ENCODE measurements around the gene CERK. TPM values are rescaled to one million over a fixed set of nuclear protein-coding genes. Genes with fewer than 3 reads are reported as not detected.

The CERK gene
- total RNA-seq, 2 donors from 2014 or later = 47.5 to 70.0 TPM

GRCh38 chr22:46674367-46674781 is 63.7 kb downstream of the CERK start:
- intact Hi-C loops (cut with DNase I) = loop anchor here in 1 of 2 donors (10.0 kb wide), 1 partner anchor 100 kb away; no protein-coding TSS in a partner anchor
- ATAC-seq = peak; percentile 5 to 35
- peak; percentile 81 for DNase-seq

GRCh38 chr22:46673662-46674236 is 64.3 kb downstream of the CERK start:
- ATAC-seq (no peak), DNase-seq (no peak)
- intact Hi-C loops (cut with DNase I) = loop anchor here in 1 of 2 donors (10.0 kb wide), 1 partner anchor 99 kb away; no protein-coding TSS in a partner anchor

DNA sequence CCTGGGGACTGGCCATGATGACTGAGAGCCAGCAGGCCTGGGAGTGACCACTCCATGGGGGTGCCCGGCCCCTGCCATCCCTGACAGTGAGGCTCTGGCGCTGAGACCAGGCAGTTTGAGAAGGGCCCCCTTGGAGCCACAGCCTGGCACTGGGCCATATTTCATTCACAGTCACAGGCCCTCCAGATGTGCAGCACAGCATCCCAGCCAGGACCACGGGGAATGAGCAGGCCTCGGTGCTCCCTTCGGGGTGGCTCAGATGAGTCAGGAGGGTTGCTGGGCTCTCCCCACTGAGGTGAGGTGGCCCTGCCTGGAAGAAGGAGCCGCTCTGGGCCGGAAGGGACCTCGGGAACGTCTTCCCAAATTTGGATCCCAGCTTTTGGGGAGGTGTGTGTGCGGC is 64.8 kb downstream of the CERK start:
- intact Hi-C loops (cut with DNase I) = loop anchor here in 1 of 2 donors (10.0 kb wide), 1 partner anchor 98 kb away; no protein-coding TSS in a partner anchor
- DNase-seq (no peak), ATAC-seq (no peak)

- ATAC-seq (no peak), DNase-seq (no peak)
- intact Hi-C loops (cut with DNase I) = loop anchor here in 1 of 2 donors (10.0 kb wide), 1 partner anchor 98 kb away; no protein-coding TSS in a partner anchor
These were observed 65.3 kb downstream of the CERK start for GRCh38 chr22:46672731-46673130.

- intact Hi-C loops (cut with DNase I) = loop anchor here in 1 of 2 donors (10.0 kb wide), 1 partner anchor 97 kb away; no protein-coding TSS in a partner anchor
- ATAC-seq (no peak), DNase-seq (no peak)
These were observed 66.1 kb downstream of the CERK start for GRCh38 chr22:46671824-46672432.

DNA sequence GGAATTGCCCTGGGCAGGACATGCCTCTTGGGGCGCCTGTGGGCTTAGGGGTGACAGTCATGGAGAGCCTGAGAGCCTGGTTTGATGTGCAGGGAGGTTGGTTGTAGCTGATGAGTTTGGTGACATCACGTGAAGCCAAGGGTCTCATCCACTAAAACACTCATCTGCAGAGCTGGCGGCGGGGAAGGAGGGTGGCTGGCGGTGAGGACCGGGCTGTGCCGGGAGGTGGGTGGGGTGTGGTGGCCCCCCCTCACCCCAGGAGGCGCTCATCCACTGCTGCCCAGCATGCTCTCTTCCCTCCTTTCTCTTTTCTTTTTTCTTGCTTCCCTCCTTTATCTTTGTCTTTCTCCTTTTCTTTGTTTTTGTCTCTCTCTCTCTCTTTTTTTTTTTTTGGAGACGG is 68.9 kb downstream of the CERK start:
- ATAC-seq = no peak
- DNase-seq = no peak
- intact Hi-C loops (cut with DNase I) = no loop called here

- DNase-seq = no peak
- intact Hi-C loops (cut with DNase I) = no loop called here
- ATAC-seq = peak; percentile 15 to 40
These were observed 69.9 kb downstream of the CERK start for GRCh38 chr22:46668116-46668515.

GRCh38 chr22:46667245-46667623 is 70.8 kb downstream of the CERK start:
- no peak for DNase-seq
- no peak for ATAC-seq
- intact Hi-C loops (cut with DNase I) = no loop called here

GRCh38 chr22:46666577-46667244 is 71.3 kb downstream of the CERK start:
- intact Hi-C loops (cut with DNase I) = no loop called here
- ATAC-seq = no peak
- DNase-seq = no peak

GRCh38 chr22:46665751-46666280 is 72.2 kb downstream of the CERK start:
- DNase-seq (no peak), ATAC-seq (no peak)
- intact Hi-C loops (cut with DNase I) = no loop called here

DNA sequence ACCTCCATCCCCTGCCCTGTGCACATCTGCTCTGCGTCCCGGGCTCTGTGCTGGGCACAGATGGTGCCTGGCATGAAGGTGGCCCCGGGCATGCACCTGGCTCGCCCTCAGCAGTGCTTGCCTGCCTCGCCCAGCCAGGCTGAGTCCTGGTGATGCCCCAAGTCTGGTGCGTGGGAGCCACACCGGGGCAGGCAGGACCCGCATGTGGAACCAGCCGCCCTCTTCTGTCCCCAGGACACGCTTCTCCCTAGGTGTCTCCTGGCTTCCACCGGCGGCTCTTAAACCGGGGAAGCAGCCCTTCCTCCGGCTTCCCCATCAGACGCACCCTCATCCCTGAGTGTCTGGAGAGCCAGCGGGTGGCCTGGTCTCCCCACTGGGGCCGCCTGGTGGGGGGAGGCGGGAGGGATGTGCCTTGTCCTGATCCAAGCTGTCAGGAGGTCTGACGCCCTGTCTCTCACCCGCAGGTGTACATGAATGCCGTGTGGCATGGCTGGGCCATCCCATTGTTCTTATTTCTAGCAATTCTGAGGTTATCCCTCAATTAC is 72.8 kb downstream of the CERK start:
- ATAC-seq = no peak
- no peak for DNase-seq
- intact Hi-C loops (cut with DNase I) = no loop called here

GRCh38 chr22:46664301-46664855 is 73.7 kb downstream of the CERK start:
- intact Hi-C loops (cut with DNase I) = loop anchor here in 1 of 2 donors (5.0 kb wide), 1 partner anchor 87 kb away; no protein-coding TSS in a partner anchor

DNA sequence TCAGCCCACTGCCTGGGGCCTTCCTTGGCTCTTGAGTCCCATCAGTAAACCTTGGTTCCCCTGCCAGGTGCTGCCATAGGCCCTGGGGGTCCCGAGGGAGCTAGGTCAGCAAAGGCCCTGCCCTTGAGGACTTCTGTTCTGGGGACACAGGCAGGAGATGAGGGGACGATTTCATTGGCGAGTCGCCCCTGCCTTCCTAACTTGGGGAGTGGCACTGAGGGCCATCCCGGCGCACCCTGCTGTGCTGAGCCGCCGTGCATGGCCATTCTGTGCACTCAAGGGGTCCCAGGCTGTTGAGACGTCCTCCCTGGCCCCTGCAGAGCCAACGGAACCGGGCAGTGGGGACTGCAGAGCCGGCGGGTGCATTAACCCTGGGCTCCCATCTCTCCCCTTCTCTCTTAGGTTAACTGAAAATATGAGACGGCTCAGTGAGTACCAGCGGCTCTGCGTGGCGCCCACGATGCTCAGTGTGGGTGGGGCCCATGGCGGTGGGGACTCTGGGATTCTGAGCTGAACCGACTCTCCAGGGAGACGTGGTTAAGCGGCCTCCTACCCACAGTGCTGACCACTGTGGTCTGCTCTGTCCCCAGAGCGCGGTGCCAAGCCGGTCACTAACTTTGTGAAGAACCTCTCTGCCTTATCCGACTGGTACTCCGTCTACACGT is 74.5 kb downstream of the CERK start:
- intact Hi-C loops (cut with DNase I) = loop anchor here in 1 of 2 donors (5.0 kb wide), 1 partner anchor 86 kb away; no protein-coding TSS in a partner anchor
- ATAC-seq = no peak

More at GRCh38 chr22:46664301-46664855, 73.7 kb downstream of the CERK start:
- ATAC-seq = no peak
- DNase-seq = no peak

DNA sequence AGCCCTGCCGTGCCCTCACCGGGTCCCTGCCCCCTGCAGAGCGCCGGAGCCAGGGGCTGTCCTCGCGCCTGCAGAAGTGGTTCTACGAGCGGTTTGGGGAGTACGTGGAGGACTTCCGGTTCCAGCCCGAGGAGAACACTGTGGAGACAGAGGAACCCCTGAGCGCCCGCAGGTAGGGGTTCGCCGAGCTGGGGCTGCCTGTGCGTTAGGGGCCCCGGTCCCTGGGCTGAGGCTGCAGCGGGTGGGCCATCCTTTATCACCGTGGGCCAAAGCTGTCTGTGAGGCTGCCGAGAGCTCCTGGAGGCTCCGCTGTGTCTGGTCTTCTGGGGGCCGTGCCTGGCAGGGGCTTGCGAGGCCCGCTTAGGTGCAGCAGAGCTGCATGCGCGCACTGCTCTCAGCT is 75.1 kb downstream of the CERK start:
- ATAC-seq (no peak), DNase-seq (no peak)
- intact Hi-C loops (cut with DNase I) = loop anchor here in 1 of 2 donors (5.0 kb wide), 1 partner anchor 86 kb away; no protein-coding TSS in a partner anchor

More for the DNA sequence above, 74.5 kb downstream of the CERK start:
- no peak for DNase-seq

- no peak for DNase-seq
- intact Hi-C loops (cut with DNase I) = loop anchor here in 1 of 2 donors (5.0 kb wide), 1 partner anchor 85 kb away; no protein-coding TSS in a partner anchor
- ATAC-seq = no peak
These were observed 75.8 kb downstream of the CERK start for GRCh38 chr22:46662226-46662625.

DNA sequence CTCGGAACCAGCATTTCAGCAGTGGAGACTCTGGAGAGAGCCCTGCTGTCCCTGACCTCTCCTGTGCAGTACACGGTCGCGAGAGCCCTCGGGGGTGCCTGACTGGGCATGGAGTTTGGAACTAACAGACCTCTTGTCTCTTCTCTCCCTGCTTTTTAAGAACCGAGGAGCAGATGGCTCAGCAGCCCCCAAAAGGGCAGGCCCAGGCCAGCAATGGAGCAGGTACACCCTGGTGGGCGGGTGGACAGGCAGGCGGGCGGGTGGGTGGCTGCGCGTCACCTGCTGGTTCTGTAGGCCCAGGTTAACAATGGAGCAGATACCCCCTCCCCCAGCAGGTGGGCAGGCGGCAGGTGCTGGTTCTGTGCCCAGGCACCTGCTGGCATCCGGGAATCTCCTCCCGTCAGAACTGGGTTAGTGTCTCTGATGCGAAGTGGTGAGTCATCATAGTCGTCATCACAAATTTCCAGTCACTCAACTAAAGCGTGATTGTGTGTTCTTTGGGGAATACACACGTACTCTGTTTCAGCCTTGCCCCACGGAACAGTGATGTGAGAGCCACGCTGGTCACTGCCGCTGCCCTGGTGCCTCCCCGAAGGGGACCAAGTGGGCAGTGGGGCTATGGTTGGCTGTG is 76.7 kb downstream of the CERK start:
- intact Hi-C loops (cut with DNase I) = loop anchor here in 1 of 2 donors (5.0 kb wide), 1 partner anchor 84 kb away; no protein-coding TSS in a partner anchor
- peak; percentile 28 to 77 for ATAC-seq

DNA sequence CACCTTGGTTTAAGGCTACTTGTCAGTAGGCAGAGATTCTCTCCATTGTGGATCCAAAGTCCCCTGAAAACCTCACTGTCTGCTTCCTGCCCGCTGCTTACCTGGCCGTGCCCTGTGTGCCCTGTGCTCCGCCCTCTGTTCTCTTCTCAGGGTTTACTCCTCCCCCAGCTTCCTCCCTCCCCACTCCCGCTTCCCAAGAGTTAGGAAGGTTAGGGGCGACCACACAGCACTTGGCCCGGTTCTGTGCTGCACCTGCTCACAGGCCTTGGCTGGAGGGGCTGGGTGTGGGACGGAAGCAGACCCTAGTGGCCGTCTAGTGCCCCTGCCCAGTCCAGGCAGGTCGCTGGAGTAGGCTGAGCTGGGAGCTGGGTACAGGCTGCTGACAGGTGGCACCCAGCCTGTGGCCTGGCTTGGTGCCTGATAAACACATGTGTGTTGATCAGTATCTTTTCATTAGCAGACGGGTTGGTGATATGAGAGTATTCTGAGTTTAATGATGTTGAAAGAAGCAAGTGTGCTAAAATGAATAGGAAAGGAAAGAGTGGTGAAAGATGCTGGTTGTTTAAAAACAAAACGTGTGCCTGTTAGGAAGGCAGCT is 77.3 kb downstream of the CERK start:
- intact Hi-C loops (cut with DNase I) = loop anchor here in 1 of 2 donors (5.0 kb wide), 1 partner anchor 83 kb away; no protein-coding TSS in a partner anchor
- ATAC-seq = peak in 1 of 2 donors; percentile 9
- DNase-seq = peak; percentile 33

More for the DNA sequence above, 76.7 kb downstream of the CERK start:
- DNase-seq = peak; percentile 52

All from left cardiac atrium (tissue), 4 donors.